Measurements from ENCODE around the gene FOXJ2.

DNA sequence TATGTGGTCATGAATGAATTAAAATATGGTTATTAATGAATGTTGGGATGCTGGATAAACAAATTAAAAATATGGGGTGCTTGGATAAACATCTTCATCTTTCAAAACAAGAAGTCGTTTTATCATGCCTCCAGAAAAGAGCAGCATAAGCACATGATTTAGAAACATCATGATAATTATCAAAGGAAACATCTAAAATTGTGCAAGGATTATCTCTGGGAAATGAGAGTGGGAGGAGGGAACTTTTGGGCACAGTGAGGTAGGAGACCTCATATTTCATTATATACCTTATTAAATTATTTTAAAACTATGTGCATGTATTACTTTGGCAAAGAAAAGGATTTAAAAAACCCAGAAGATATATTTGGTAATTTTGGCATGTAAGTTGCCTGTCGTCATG is 24.8 kb downstream of the FOXJ2 start:
- TF ChIP-seq, protein P1, sequence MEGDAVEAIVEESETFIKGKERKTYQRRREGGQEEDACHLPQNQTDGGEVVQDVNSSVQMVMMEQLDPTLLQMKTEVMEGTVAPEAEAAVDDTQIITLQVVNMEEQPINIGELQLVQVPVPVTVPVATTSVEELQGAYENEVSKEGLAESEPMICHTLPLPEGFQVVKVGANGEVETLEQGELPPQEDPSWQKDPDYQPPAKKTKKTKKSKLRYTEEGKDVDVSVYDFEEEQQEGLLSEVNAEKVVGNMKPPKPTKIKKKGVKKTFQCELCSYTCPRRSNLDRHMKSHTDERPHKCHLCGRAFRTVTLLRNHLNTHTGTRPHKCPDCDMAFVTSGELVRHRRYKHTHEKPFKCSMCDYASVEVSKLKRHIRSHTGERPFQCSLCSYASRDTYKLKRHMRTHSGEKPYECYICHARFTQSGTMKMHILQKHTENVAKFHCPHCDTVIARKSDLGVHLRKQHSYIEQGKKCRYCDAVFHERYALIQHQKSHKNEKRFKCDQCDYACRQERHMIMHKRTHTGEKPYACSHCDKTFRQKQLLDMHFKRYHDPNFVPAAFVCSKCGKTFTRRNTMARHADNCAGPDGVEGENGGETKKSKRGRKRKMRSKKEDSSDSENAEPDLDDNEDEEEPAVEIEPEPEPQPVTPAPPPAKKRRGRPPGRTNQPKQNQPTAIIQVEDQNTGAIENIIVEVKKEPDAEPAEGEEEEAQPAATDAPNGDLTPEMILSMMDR (IDR thresholded peaks at IDR 0.05), result no peak
- no peak for TF ChIP-seq POLR2A (IDR thresholded peaks at IDR 0.05)

Data from right lobe of liver (tissue), 4 donors.